Mononuclear cell (primary cell): Measurements from ENCODE around the gene IL1RAPL1. TPM values are rescaled to one million over a fixed set of nuclear protein-coding genes. Genes with fewer than 3 reads are reported as not detected.

ENCODE experiments used
- H3K27me3 ChIP-seq: 2 replicates; pipeline ENCODE4 v1.6.0; 2011; ENCODE audit warnings: low read length, control low read depth; ENCODE audit not compliant: insufficient read depth
- H3K4me1 ChIP-seq: 2 replicates; pipeline ENCODE4 v1.5.1; 2011; ENCODE audit warnings: mild to moderate bottlenecking, low read length, control low read depth; ENCODE audit not compliant: insufficient read depth
- H3K4me3 ChIP-seq: 2 replicates; pipeline ENCODE4 v1.5.1; 2011; ENCODE audit warnings: mild to moderate bottlenecking, low read length, moderate library complexity
- H3K9me3 ChIP-seq: 2 replicates; pipeline ENCODE4 v1.5.1; 2011; ENCODE audit warnings: low read depth, mild to moderate bottlenecking, control low read depth, low read length
- total RNA-seq: library from RNA; depleted of rRNA; stranded (reverse); fragments of >200 nt; gene quantifications from one replicate; pipeline ENCODE4 v1.2.3, GENCODE V29; 2012

The IL1RAPL1 gene
- total RNA-seq, 1 donor: under 0.01 TPM

GRCh38 chrX:29488919-29489318, 901.7 kb downstream of the IL1RAPL1 start:
- H3K4me3 ChIP-seq: no peak overlapping the region
- no peaks in the 10 kb centered on the region for H3K27me3 ChIP-seq
- H3K4me1 ChIP-seq: peaks cover 8% of the 10 kb centered on the region
- H3K9me3 ChIP-seq: no peaks in the 10 kb centered on the region

DNA sequence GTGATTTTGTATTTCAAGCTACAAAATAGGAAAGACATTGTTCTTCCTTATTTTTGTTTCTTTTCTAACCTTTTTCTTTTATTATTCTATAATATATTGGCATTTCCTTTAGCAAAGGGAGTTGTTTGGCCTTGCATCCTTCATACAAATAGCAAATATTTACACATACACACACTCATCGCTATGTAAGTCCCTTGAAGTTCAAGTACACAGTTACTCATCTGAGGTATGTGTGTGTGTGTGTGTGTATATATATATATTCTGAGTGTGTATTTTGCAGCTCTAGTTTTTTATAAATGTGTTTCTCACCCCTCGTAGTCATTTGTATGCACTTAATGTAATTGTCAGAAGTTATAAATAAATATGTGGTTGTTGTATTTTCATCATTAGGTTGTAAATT, 903.4 kb downstream of the IL1RAPL1 start:
- Histone ChIP-seq H3K27me3 (no peaks in the 10 kb centered on the region), H3K9me3 (no peaks in the 10 kb centered on the region), H3K4me1 (peaks cover 8% of the 10 kb centered on the region), H3K4me3 (no peak overlapping the region)

DNA sequence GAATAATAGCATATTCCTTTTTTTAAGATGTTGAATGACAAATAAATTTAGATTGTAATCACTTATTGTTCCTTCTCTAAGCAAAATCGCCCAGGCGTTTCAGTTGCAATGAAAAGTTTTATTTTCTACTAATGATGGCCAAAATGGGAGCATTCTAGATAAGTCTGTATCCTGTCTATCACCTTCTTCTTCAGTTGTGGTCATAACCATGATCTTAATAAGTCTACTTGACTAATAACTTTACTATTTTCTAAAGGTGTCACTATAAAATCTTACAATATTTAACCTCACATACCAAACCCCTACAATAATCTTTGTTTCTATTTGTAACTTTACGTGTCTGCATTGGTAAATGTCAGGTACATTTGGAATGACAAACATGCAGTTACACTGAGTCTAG, 904.4 kb downstream of the IL1RAPL1 start:
- Histone ChIP-seq H3K27me3 (no peaks in the 10 kb centered on the region), H3K4me1 (peaks cover 8% of the 10 kb centered on the region)

DNA sequence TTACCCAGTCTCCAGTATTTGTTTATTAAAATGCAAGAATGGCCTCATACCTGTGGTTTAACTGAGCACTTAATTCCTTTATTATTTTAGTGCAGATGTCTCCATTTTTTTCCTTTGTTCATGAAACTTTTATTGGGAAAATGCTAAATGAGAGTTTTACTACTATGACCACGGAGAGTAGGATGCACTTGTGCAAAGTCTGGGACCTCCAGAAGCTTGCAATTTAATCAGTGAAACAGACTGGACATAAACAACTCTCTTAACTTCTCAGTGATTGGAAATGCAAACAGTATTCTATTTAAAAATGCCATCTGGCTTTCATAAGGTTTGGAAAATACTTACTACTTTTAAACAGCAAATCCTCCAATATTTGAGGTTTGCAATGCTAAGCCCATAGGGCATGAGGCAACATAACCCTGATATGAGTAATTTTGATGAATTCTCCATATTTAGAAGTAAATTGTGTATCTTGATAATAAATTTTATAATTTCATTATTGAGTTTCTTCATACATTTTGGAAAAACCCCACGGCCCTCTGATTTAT, 909.5 kb downstream of the IL1RAPL1 start:
- H3K4me1 ChIP-seq: no peaks in the 10 kb centered on the region
- H3K27me3 ChIP-seq: no peaks in the 10 kb centered on the region
- no peak overlapping the region for H3K4me3 ChIP-seq
- no peaks in the 10 kb centered on the region for H3K9me3 ChIP-seq

More for the DNA sequence above, 904.4 kb downstream of the IL1RAPL1 start:
- Histone ChIP-seq H3K9me3 (no peaks in the 10 kb centered on the region), H3K4me3 (no peak overlapping the region)

- Histone ChIP-seq H3K4me1 (no peaks in the 10 kb centered on the region), H3K27me3 (no peaks in the 10 kb centered on the region), H3K4me3 (no peak overlapping the region), H3K9me3 (no peaks in the 10 kb centered on the region)
Measured at GRCh38 chrX:29506729-29507128, 919.5 kb downstream of the IL1RAPL1 start.

GRCh38 chrX:29518100-29518499, 930.9 kb downstream of the IL1RAPL1 start:
- Histone ChIP-seq H3K4me1 (no peaks in the 10 kb centered on the region), H3K9me3 (no peaks in the 10 kb centered on the region), H3K4me3 (no peak overlapping the region), H3K27me3 (no peaks in the 10 kb centered on the region)

GRCh38 chrX:29528281-29528680, 941.0 kb downstream of the IL1RAPL1 start:
- Histone ChIP-seq H3K4me1 (no peaks in the 10 kb centered on the region), H3K4me3 (no peak overlapping the region), H3K9me3 (no peaks in the 10 kb centered on the region), H3K27me3 (no peaks in the 10 kb centered on the region)

DNA sequence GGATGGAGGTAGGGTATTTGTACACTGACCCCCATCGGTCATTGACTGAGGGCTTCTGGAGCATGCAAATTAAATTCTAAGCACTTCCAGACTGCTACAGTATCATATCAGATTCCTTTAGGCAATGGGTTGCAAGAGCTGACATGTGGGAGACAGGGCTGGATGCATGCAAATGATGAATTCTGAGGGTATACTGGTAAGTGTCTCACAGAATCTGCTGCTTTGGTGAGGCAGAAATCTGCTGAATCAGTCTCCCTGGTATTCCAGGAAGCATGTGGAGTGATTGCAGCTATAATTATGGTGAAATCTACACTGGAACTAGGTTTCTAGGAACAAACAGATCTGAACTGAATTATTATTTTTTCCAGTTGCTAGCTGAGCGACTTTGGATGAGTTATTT, 943.3 kb downstream of the IL1RAPL1 start:
- Histone ChIP-seq H3K27me3 (no peaks in the 10 kb centered on the region), H3K9me3 (no peaks in the 10 kb centered on the region), H3K4me1 (no peaks in the 10 kb centered on the region), H3K4me3 (no peak overlapping the region)

DNA sequence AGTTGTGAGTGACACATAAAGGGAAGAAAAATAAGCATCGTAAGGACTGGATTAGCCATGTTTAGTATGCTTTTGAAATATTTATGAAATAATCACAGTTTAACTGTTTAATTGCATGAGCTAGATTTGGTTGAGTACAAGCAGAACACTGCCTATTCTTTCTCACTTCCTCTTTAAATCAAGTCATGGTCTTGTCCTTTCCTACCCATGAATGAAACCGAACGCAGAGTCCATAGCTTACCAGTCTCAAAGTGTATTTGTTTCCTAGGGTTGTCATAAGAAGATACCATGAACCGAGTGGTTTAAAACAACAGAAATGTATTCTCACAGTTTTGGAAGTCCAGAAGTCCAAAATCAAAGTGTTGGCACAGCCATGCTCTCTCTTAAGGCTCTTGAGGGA, 944.1 kb downstream of the IL1RAPL1 start:
- H3K27me3 ChIP-seq: no peaks in the 10 kb centered on the region
- H3K9me3 ChIP-seq: no peaks in the 10 kb centered on the region
- no peaks in the 10 kb centered on the region for H3K4me1 ChIP-seq
- no peak overlapping the region for H3K4me3 ChIP-seq

DNA sequence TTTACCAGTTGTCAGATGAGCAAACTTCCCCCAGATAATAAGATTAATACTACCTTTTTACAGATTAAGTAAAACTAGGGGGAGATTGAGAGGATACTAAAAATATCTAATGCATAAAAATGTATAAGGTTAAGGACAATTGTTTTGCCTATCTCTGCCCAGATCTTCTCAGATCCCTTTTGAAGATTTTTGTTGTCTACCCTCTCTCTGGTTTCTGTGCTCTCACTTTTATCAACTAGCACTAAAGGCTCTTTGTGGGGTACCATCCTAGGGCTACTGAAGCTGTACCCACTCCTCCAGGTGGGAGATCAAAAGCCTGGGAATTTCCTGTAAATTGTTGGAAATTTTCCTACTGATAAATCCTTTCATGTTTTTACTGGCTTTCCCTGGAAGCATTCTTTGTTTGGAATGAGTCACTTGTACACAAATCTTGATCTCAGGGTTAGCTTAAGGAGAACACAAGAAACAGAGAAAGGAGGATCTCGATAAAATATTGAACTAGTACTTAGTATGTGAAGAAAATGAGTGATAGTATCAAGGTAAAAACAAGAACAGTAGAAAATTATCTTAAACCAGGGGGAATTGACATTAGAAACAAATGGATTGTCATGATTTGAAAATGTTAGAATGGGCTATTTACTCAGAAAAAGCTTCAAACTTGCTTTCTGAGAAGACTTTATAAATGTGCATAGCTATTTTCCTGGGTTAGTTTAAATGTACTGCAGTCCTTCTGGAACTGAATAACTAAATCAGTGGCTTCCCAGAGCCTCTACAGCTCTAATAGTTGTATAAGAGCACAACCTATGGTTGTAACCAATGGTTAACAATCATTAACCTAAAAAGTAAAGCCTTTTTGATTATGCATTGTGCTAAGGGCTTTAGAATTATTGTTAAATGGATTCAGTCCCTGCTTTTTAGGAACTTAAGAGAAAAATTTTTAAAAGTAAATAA, 948.2 kb downstream of the IL1RAPL1 start:
- H3K27me3 ChIP-seq: no peaks in the 10 kb centered on the region

DNA sequence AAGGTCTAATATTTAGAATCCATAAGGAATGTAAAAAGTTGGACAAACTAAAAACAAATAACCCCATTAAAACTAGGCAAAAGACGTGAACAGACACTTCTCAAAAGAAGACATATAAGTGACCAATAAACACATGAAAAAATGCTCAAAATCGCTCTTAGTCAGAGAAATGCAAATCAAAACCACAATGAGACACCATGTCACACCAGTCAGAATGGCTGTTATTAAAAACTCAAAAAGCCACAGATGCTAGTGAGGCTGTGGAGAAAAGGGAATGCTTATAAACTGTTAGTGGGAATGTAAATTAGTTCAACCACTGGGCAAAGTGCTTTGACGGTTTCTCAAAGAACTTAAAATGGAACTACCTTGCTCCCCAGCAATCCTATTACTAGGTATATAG, 953.8 kb downstream of the IL1RAPL1 start:
- Histone ChIP-seq H3K4me1 (no peaks in the 10 kb centered on the region), H3K4me3 (no peak overlapping the region), H3K27me3 (no peaks in the 10 kb centered on the region), H3K9me3 (no peaks in the 10 kb centered on the region)

More for the DNA sequence above, 948.2 kb downstream of the IL1RAPL1 start:
- Histone ChIP-seq H3K9me3 (no peaks in the 10 kb centered on the region), H3K4me1 (no peaks in the 10 kb centered on the region), H3K4me3 (no peak overlapping the region)

DNA sequence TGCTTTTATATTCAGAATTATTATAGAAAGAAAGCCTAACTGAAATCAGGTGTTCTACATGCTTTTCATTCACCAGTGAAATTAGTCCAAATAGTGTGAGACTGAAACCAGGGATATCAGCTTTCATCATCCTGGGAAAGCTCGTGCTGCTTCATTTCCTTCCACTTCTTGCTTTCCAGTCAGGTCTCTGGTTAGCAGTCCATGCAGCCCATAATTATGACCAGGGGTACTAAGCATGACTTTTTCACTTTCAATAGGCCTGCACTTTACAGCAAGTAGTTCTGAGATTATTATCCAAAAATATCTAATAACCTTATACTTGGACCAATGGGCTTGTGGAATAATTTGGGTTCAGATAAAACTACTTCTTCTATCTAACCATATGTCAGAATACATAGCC, 954.9 kb downstream of the IL1RAPL1 start:
- H3K9me3 ChIP-seq: no peaks in the 10 kb centered on the region
- no peaks in the 10 kb centered on the region for H3K27me3 ChIP-seq
- no peaks in the 10 kb centered on the region for H3K4me1 ChIP-seq
- H3K4me3 ChIP-seq: no peak overlapping the region

DNA sequence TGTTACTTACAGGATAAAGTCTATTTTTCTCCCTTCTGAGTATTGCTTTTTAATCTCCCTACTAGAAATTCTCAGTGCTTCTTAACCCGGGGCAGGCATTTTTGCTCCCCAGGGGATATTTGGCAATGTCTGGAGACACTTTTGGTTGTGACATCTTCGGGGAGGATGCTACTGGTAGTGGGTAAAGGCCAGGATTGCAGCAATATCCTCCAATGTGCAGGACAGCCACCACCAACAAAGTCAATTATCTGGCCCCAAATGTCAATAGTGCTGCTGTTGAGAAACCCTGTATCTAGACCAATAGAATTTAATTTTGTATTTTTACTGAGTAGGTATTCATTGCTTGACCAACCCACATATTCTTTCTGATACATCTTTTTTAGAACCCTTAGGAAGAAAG, 958.6 kb downstream of the IL1RAPL1 start:
- Histone ChIP-seq H3K9me3 (no peaks in the 10 kb centered on the region), H3K27me3 (no peaks in the 10 kb centered on the region), H3K4me1 (no peaks in the 10 kb centered on the region), H3K4me3 (no peak overlapping the region)

GRCh38 chrX:29547877-29548276, 960.6 kb downstream of the IL1RAPL1 start:
- no peaks in the 10 kb centered on the region for H3K4me1 ChIP-seq
- no peaks in the 10 kb centered on the region for H3K27me3 ChIP-seq
- H3K4me3 ChIP-seq: no peak overlapping the region
- H3K9me3 ChIP-seq: no peaks in the 10 kb centered on the region

DNA sequence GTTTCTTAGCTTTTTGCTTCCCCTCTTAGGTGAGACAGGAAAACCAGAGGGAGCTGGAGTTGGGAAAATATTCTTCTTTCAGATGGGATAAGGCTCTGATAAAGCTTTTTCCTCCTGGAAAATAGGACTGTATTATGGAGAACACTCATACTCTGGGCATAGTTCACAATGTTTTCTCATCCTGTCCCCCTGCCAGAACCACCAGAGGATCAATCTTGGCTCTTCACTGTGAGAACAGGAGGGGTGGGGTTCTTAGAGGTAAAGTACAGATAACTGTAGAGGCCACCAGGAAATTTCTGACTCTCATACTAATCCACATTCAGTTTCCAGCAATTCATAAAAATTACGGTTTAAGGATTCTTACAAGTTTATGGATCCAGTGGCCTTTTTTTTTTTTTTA, 966.3 kb downstream of the IL1RAPL1 start:
- no peaks in the 10 kb centered on the region for H3K4me1 ChIP-seq
- no peak overlapping the region for H3K4me3 ChIP-seq

More for the DNA sequence above, 966.3 kb downstream of the IL1RAPL1 start:
- Histone ChIP-seq H3K27me3 (no peaks in the 10 kb centered on the region), H3K9me3 (no peaks in the 10 kb centered on the region)
